K562 (cell line): ENCODE measurements around the gene KATNAL1. TPM values are rescaled to one million over a fixed set of nuclear protein-coding genes. Genes with fewer than 3 reads are reported as not detected.

ENCODE experiments used
- ATAC-seq: fragments of 200-7000 bp; cut with Tn5 transposase; 3 replicates; pipeline ENCODE4 v1.9.1; 2020; ENCODE audit warnings: moderate library complexity
- BruUV-seq: library from RNA; stranded (reverse); fragments of 400-500 nt; replicated peaks from 2 replicates; lab custom pipeline; 2021; lab: Mats Ljungman, UMichigan
- CTCF ChIA-PET: fragments of 300-600 bp; formaldehyde crosslinking; extraction: SDS; loops from one replicate; lab custom pipeline; 2021; ENCODE audit warnings: low intra/inter-chr PET ratio; lab: Yijun Ruan, JAX
- POLR2A ChIA-PET: fragments of 300-600, 350-650 bp; sonication (Branson Sonifier 250); formaldehyde crosslinking; extraction: SDS; loops from one replicate; lab custom pipeline; 2021; ENCODE audit warnings: antibody characterized with exemption, inconsistent platforms; lab: Yijun Ruan, JAX
- DNase-seq, 4 experiments: peaks; one replicate each; pipeline versions ENCODE4 v3.0.0 to v3.0.0-alpha.2; 2011 to 2018; ENCODE audit warnings: low spot score in 3 of 4, mixed read lengths in 3 of 4; ENCODE audit errors: extremely low read depth in 1 of 4
- FAIRE-seq: peaks from 2 replicates; lab custom pipeline; 2011; peaks lifted over from hg19 to GRCh38; lab: Jason Lieb, UNC
- H2AFZ ChIP-seq: 2 replicates; pipeline ENCODE4 v1.6.0; 2011; ENCODE audit warnings: low read depth, low read length, control low read depth, inconsistent platforms
- H3K27ac ChIP-seq: fragments of 200-600 bp; 3 replicates; pipeline ENCODE4 v1.8.0; 2011; ENCODE audit warnings: low read depth, mild to moderate bottlenecking, control low read depth, inconsistent platforms, low read length, moderate library complexity, mixed read lengths; ENCODE audit errors: extremely low read depth
- H3K27me3 ChIP-seq, 2 experiments: fragments of 300-600 bp in 1 of 2; 2 replicates in 1 of 2; 3 replicates in 1 of 2; pipeline versions ENCODE4 v1.6.0 to v1.8.0; 2011; ENCODE audit warnings: inconsistent platforms in 2 of 2, low read length in 2 of 2, mild to moderate bottlenecking in 1 of 2, mixed read lengths in 1 of 2, moderate library complexity in 1 of 2; ENCODE audit not compliant: control insufficient read depth in 2 of 2, insufficient read depth in 2 of 2
- H3K36me3 ChIP-seq: fragments of 300-600 bp; 3 replicates; pipeline ENCODE4 v1.8.0; 2011; ENCODE audit warnings: mild to moderate bottlenecking, low read length, inconsistent platforms; ENCODE audit not compliant: control insufficient read depth, insufficient read depth
- H3K4me1 ChIP-seq, 2 experiments: fragments of 200-600 bp in 1 of 2; replicated peaks in 1 of 2; 2 replicates in 1 of 2; 3 replicates in 1 of 2; pipeline versions ENCODE4 v1.5.1 to v1.8.0; 2011; ENCODE audit warnings: inconsistent platforms in 2 of 2, low read length in 2 of 2, mild to moderate bottlenecking in 1 of 2, mixed read lengths in 1 of 2, moderate library complexity in 1 of 2; ENCODE audit not compliant: control insufficient read depth in 2 of 2, insufficient read depth in 2 of 2
- H3K4me2 ChIP-seq: 2 replicates; pipeline ENCODE4 v1.6.1; 2011; ENCODE audit warnings: low read length, control low read depth, inconsistent platforms, mixed read lengths; ENCODE audit not compliant: insufficient read depth
- H3K4me3 ChIP-seq: fragments of 200-600 bp; sonication (generic), shearing (Covaris generic); 2 replicates; pipeline ENCODE4 v1.5.1; 2016; ENCODE audit warnings: control low read depth, inconsistent platforms
- H3K79me2 ChIP-seq: fragments of 200-600 bp; 3 replicates; pipeline ENCODE4 v1.8.0; 2011; ENCODE audit warnings: low read length, inconsistent platforms; ENCODE audit not compliant: control insufficient read depth, insufficient read depth
- H3K9ac ChIP-seq, 2 experiments: 2 replicates each; pipeline versions ENCODE4 v1.6.0 to v1.6.1; 2011; ENCODE audit warnings: low read depth in 2 of 2, low read length in 2 of 2, control low read depth in 1 of 2, inconsistent platforms in 1 of 2, mild to moderate bottlenecking in 1 of 2, mixed read lengths in 1 of 2; ENCODE audit not compliant: insufficient read depth in 1 of 2
- H3K9me1 ChIP-seq: one replicate; pipeline ENCODE4 v1.6.0; 2011; ENCODE audit warnings: inconsistent platforms, mild to moderate bottlenecking, low read length, moderate library complexity; ENCODE audit not compliant: control insufficient read depth, insufficient read depth
- H3K9me3 ChIP-seq: replicated peaks from 2 replicates; pipeline ENCODE4 v1.5.1; 2011; ENCODE audit warnings: low read depth, low read length, inconsistent platforms; ENCODE audit not compliant: control insufficient read depth, insufficient read depth
- H4K20me1 ChIP-seq: replicated peaks from 2 replicates; pipeline ENCODE4 v1.6.1; 2011; ENCODE audit warnings: low read length, inconsistent platforms, mixed read lengths; ENCODE audit not compliant: control insufficient read depth, insufficient read depth
- CC2D1A ChIP-seq: fragments of 450-650 bp; IDR thresholded peaks from 2 replicates; pipeline ENCODE4 v1.6.1; 2017; ENCODE audit warnings: mild to moderate bottlenecking
- FOS ChIP-seq: IDR thresholded peaks from 3 replicates; pipeline ENCODE4 v1.6.1; 2011; ENCODE audit not compliant: insufficient read length; ENCODE audit errors: extremely low read depth
- KDM5B ChIP-seq: fragments of 200-600 bp; sonication (generic); IDR thresholded peaks from 2 replicates; pipeline ENCODE4 v1.6.1; 2012; ENCODE audit warnings: low read depth, mild to moderate bottlenecking, moderate library complexity, low read length, control low read depth, inconsistent platforms; ENCODE audit not compliant: insufficient replicate concordance
- NFATC3 ChIP-seq: fragments of 450-650 bp; IDR thresholded peaks from 2 replicates; pipeline ENCODE4 v1.6.1; 2017; ENCODE audit warnings: mild to moderate bottlenecking
- NONO ChIP-seq, 2 experiments: fragments of 200-400 bp in 1 of 2; fragments of 450-650 bp in 1 of 2; formaldehyde crosslinking in 1 of 2; IDR thresholded peaks; 2 replicates each; pipeline ENCODE4 v1.6.1; 2017; ENCODE audit warnings: low read depth in 2 of 2, mild to moderate bottlenecking in 2 of 2, moderate library complexity in 2 of 2, low read length in 1 of 2
- RBFOX2 ChIP-seq: fragments of 200-400 bp; formaldehyde crosslinking; IDR thresholded peaks from 2 replicates; pipeline ENCODE4 v1.6.1; 2017; ENCODE audit warnings: low read depth, mild to moderate bottlenecking, low read length, moderate library complexity
- RNF219 ChIP-seq: fragments of 250-450 bp; sonication (Bioruptor Pico); IDR thresholded peaks from 2 replicates; pipeline ENCODE4 v1.5.0; 2022; ENCODE audit warnings: mild to moderate bottlenecking
- SAFB ChIP-seq: fragments of 200-400 bp; formaldehyde crosslinking; IDR thresholded peaks from 2 replicates; pipeline ENCODE4 v1.6.1; 2017; ENCODE audit warnings: low read depth, low read length, borderline replicate concordance
- SMARCC2 ChIP-seq: fragments of 450-650 bp; IDR thresholded peaks from 2 replicates; pipeline ENCODE4 v1.6.1; 2017; ENCODE audit warnings: antibody characterized with exemption, moderate library complexity, mild to moderate bottlenecking, low read depth
- TSHZ1 ChIP-seq: fragments of 250-450 bp; sonication (Bioruptor Pico); IDR thresholded peaks from 2 replicates; pipeline ENCODE4 v1.4.0; 2020; ENCODE audit warnings: mild to moderate bottlenecking, moderate library complexity
- WGBS: fragments of 100-300 bp; shearing (Covaris generic); methylation state at CpG from one replicate; pipeline ENCODE4 v1.1.6; 2016; ENCODE audit warnings: low coverage, mixed read lengths; ENCODE audit not compliant: insufficient coverage; ENCODE audit errors: missing lambda C conversion rate; 5-methylcytosine and 5-hydroxymethylcytosine counted together
- in situ Hi-C: fragments of 300-500 bp; cut with MboI; formaldehyde crosslinking; loops from 4 replicates; pipeline ENCODE4 v1.15.0; 2018; ENCODE audit warnings: inconsistent platforms, mixed read lengths
- intact Hi-C: fragments of 100-400 bp; cut with micrococcal nuclease; formaldehyde crosslinking; loops from 2 replicates; pipeline ENCODE4 v1.14.2; 2022
- polyA plus RNA-seq, 8 experiments: library from polyadenylated mRNA; depleted of rRNA in 4 of 8; stranded (reverse) in 5 of 8; unstranded in 3 of 8; fragments of >200 nt; fragmentation: Nextera tagmentation in 2 of 8; fragmentation: Illumina TruSeq in 1 of 8; extraction: Ambion mirVana in 2 of 8; extraction: Trizol in 1 of 8; gene quantifications; 2 replicates each; pipeline versions ENCODE4 v1.2.1 to v1.2.3, GENCODE V29; 2011 to 2014; ENCODE audit warnings: inconsistent platforms in 1 of 8, missing spikeins in 1 of 8
- total RNA-seq, 7 experiments: library from RNA; depleted of rRNA in 6 of 7; stranded (reverse); fragments of >200 nt in 6 of 7; fragmentation: Illumina TruSeq in 2 of 7; extraction: Trizol in 2 of 7; gene quantifications; 2 replicates each; pipeline versions ENCODE4 v1.2.1 to v1.2.3, GENCODE V29; 2011 to 2021; ENCODE audit warnings: low replicate concordance in 1 of 7

Gene KATNAL1
- total and polyA plus RNA-seq, 9 of the 15 experiments (the other 6 are each of a cell fraction or from before 2014, with no cell fraction given): 2.5 to 8.2 (median 5.5) TPM

GRCh38 chr13:30175166-30175565, 132.2 kb downstream of the KATNAL1 start:
- Histone ChIP-seq H3K79me2 (no peaks in the 10 kb centered on the region), H2AFZ (no peak overlapping the region), H3K27ac (no peak overlapping the region), H3K36me3 (no peaks in the 10 kb centered on the region), H3K9ac (no peak overlapping the region), H3K4me3 (no peak overlapping the region), H3K27me3 (peaks cover 0 to 18% of the 10 kb centered on the region in 2 experiments; a peak in 3 of 5 replicates), H3K4me2 (no peak overlapping the region), H3K4me1 (no peaks in the 10 kb centered on the region), H4K20me1 (no peaks in the 10 kb centered on the region; the same call in 1 of the 2 replicates), H3K9me1 (no peaks in the 10 kb centered on the region), H3K9me3 (no peaks in the 10 kb centered on the region)
- CTCF ChIA-PET: no interaction called here
- WGBS: 0% methylated on average over 5 of the region's 5 CpGs
- in situ Hi-C loops: no loop called here
- BruUV-seq: no TSS peak
- no peak for TF ChIP-seq SAFB
- TF ChIP-seq NONO (IDR thresholded peaks at IDR 0.05; ENCODE audit: low read depth in 2 of 2, low read length in 1 of 2): no peak
- TF ChIP-seq CC2D1A: no peak
- TF ChIP-seq RBFOX2: no peak
- TF ChIP-seq KDM5B: no peak
- TF ChIP-seq FOS: no peak
- no peak for TF ChIP-seq RNF219
- TF ChIP-seq TSHZ1 (CRISPR knock-in tag): no peak
- no peak for TF ChIP-seq SMARCC2
- no peak for TF ChIP-seq NFATC3
- ATAC-seq (no peak), FAIRE-seq (no peak), DNase-seq (no peak)
- intact Hi-C loops: no loop called here
- POLR2A ChIA-PET: no interaction called here
